Loucy (cell line): ENCODE results near the gene BPIFB2.

Experiments used
- H2AFZ ChIP-seq: fragments of 200-600 bp; sonication (generic); 2 replicates; pipeline ENCODE4 v1.6.0; 2016; ENCODE audit warnings: antibody characterized with exemption, mild to moderate bottlenecking, low read length, moderate library complexity
- H3F3A ChIP-seq: fragments of 200-600 bp; 2 replicates; pipeline ENCODE4 v1.6.0; 2016; ENCODE audit warnings: antibody characterized with exemption, low read depth, mild to moderate bottlenecking
- H3K27me3 ChIP-seq: fragments of 200-600 bp; sonication (generic); 2 replicates; pipeline ENCODE4 v1.6.1; 2014; ENCODE audit warnings: low read length, mild to moderate bottlenecking; ENCODE audit not compliant: insufficient read depth, poor library complexity, severe bottlenecking
- H3K36me3 ChIP-seq: fragments of 200-600 bp; sonication (generic); 2 replicates; pipeline ENCODE4 v1.6.1; 2016; ENCODE audit warnings: low read length; ENCODE audit not compliant: insufficient read depth
- H3K4me1 ChIP-seq: fragments of 200-600 bp; sonication (generic); 2 replicates; pipeline ENCODE4 v1.5.1; 2014; ENCODE audit warnings: low read length, mild to moderate bottlenecking; ENCODE audit not compliant: insufficient read depth, poor library complexity, severe bottlenecking
- H3K4me2 ChIP-seq: fragments of 200-600 bp; sonication (generic); 2 replicates; pipeline ENCODE4 v1.6.0; 2014; ENCODE audit warnings: antibody characterized with exemption, low read length, low read depth, mild to moderate bottlenecking; ENCODE audit not compliant: poor library complexity, severe bottlenecking
- H3K4me3 ChIP-seq: fragments of 200-600 bp; sonication (generic); 2 replicates; pipeline ENCODE4 v1.5.1; 2014; ENCODE audit warnings: low read length, mild to moderate bottlenecking, mixed read lengths; ENCODE audit not compliant: poor library complexity, severe bottlenecking
- H3K79me2 ChIP-seq: fragments of 200-600 bp; sonication (generic); 2 replicates; pipeline ENCODE4 v1.6.1; 2014; ENCODE audit warnings: low read length; ENCODE audit not compliant: insufficient read depth
- H3K9ac ChIP-seq: fragments of 200-600 bp; sonication (generic); 2 replicates; pipeline ENCODE4 v1.6.0; 2014; ENCODE audit warnings: mild to moderate bottlenecking, low read depth, low read length, moderate library complexity; ENCODE audit not compliant: poor library complexity, severe bottlenecking
- H3K9me2 ChIP-seq: fragments of 200-600 bp; sonication (generic); replicated peaks from 2 replicates; pipeline ENCODE4 v1.6.1; 2016; ENCODE audit warnings: low read depth, low read length, mixed read lengths
- H3K9me3 ChIP-seq: fragments of 200-600 bp; sonication (generic); 2 replicates; pipeline ENCODE4 v1.6.1; 2014; ENCODE audit warnings: mild to moderate bottlenecking, antibody characterized with exemption, low read length, low read depth; ENCODE audit not compliant: insufficient read depth
- H4K20me1 ChIP-seq: fragments of 200-600 bp; sonication (generic); 2 replicates; pipeline ENCODE4 v1.6.0; 2014; ENCODE audit warnings: antibody characterized with exemption, low read length, mild to moderate bottlenecking; ENCODE audit not compliant: insufficient read depth, poor library complexity, severe bottlenecking
- CTCF ChIP-seq: fragments of 200-600 bp; sonication (generic); conservative IDR thresholded peaks from 2 replicates; pipeline ENCODE4 v1.5.1; 2014; ENCODE audit warnings: mild to moderate bottlenecking, antibody characterized with exemption, low read length
- EZH2phosphoT487 ChIP-seq: fragments of 200-600 bp; IDR thresholded peaks from 2 replicates; pipeline ENCODE4 v1.6.1; 2018; ENCODE audit warnings: antibody characterized with exemption, mild to moderate bottlenecking, moderate library complexity, borderline replicate concordance

Gene BPIFB2

GRCh38 chr20:33005908-33006775, 1.4 kb upstream of the BPIFB2 start:
- Histone ChIP-seq H3K4me2 (no peak overlapping the region), H3K9me2 (no peaks in the 10 kb centered on the region), H3K4me1 (no peaks in the 10 kb centered on the region), H3K4me3 (no peak overlapping the region), H3K9me3 (peaks cover 5% of the 10 kb centered on the region; the same call in 1 of the 2 replicates), H4K20me1 (no peaks in the 10 kb centered on the region), H3K9ac (no peak overlapping the region), H3K79me2 (no peaks in the 10 kb centered on the region), H3K36me3 (no peaks in the 10 kb centered on the region), H3F3A (no peaks in the 10 kb centered on the region), H2AFZ (no peak overlapping the region), H3K27me3 (no peaks in the 10 kb centered on the region)
- TF ChIP-seq CTCF (no peak), EZH2phosphoT487 (no peak)

GRCh38 chr20:33006776-33007375, 628 bp upstream of the BPIFB2 start:
- no peaks in the 10 kb centered on the region for H3K9me2 ChIP-seq

More at GRCh38 chr20:33006776-33007375, 628 bp upstream of the BPIFB2 start:
- H3K36me3 ChIP-seq, result no peaks in the 10 kb centered on the region
- H3K4me1 ChIP-seq, result no peaks in the 10 kb centered on the region
- no peaks in the 10 kb centered on the region for H3K27me3 ChIP-seq
- no peaks in the 10 kb centered on the region for H3F3A ChIP-seq
- TF ChIP-seq CTCF (no peak), EZH2phosphoT487 (no peak)
- H3K9ac ChIP-seq, result no peak overlapping the region
- no peak overlapping the region for H3K4me2 ChIP-seq
- no peaks in the 10 kb centered on the region for H4K20me1 ChIP-seq
- H3K4me3 ChIP-seq, result no peak overlapping the region
- peaks cover 5% of the 10 kb centered on the region; the same call in 1 of the 2 replicates for H3K9me3 ChIP-seq
- no peak overlapping the region for H2AFZ ChIP-seq
- H3K79me2 ChIP-seq, result no peaks in the 10 kb centered on the region
